HT1080 (cell line): Measurements from ENCODE around the gene DGKK. TPM values are rescaled to one million over a fixed set of nuclear protein-coding genes. Genes with fewer than 3 reads are reported as not detected.
"Not testable (repeated sequence)": the region's sequence is repeated elsewhere in the genome, so short reads cannot be mapped to it uniquely, and the experiment has no call there.

Experiments used
- DNase-seq: peaks from one replicate; pipeline ENCODE4 v3.0.0-alpha.2; 2015; ENCODE audit warnings: low read depth
- total RNA-seq: library from RNA; depleted of rRNA; stranded (reverse); fragments of >200 nt; shearing (Covaris generic); gene quantifications from 2 replicates; pipeline ENCODE4 v1.2.3, GENCODE V29; 2014

Gene DGKK
- total RNA-seq, 1 experiment from 2014 or later = not detected

GRCh38 chrX:50430917-50431575, 39.6 kb downstream of the DGKK start:
- DNase-seq = peak; percentile 60

GRCh38 chrX:50428174-50428573, 42.5 kb downstream of the DGKK start:
- no peak for DNase-seq

- no peak for DNase-seq
Observed at GRCh38 chrX:50407976-50408375, 62.6 kb downstream of the DGKK start.

- no peak for DNase-seq
Observed at GRCh38 chrX:50403903-50404302, 66.7 kb downstream of the DGKK start.

GRCh38 chrX:50402886-50403285, 67.7 kb downstream of the DGKK start:
- DNase-seq = no peak

GRCh38 chrX:50393902-50394301, 76.7 kb downstream of the DGKK start:
- no peak for DNase-seq

GRCh38 chrX:50386520-50386919, 84.1 kb downstream of the DGKK start:
- no peak for DNase-seq

- DNase-seq = no peak
Observed at GRCh38 chrX:50381729-50382415, 88.8 kb downstream of the DGKK start.

- DNase-seq = no peak
Observed at GRCh38 chrX:50375481-50376267, 95.0 kb downstream of the DGKK start.

GRCh38 chrX:50372966-50373365, 97.7 kb downstream of the DGKK start:
- DNase-seq = peak; percentile 5

- no peak for DNase-seq
Observed at GRCh38 chrX:50343917-50344316, 126.7 kb downstream of the DGKK start.

GRCh38 chrX:50333308-50333707, 137.3 kb downstream of the DGKK start:
- DNase-seq = no peak

- not testable (repeated sequence) for DNase-seq
Observed at GRCh38 chrX:50332668-50333067, 138.0 kb downstream of the DGKK start.

GRCh38 chrX:50327235-50327634, 143.4 kb downstream of the DGKK start:
- no peak for DNase-seq
